HepG2 (cell line): ENCODE data around the gene FANCE. TPM values are rescaled to one million over a fixed set of nuclear protein-coding genes. Genes with fewer than 3 reads are reported as not detected.

ENCODE experiments used
- JUND ChIP-seq: sonication (generic); formaldehyde crosslinking; IDR thresholded peaks from 2 replicates; pipeline ENCODE4 v1.8.0; 2022; ENCODE audit warnings: mild to moderate bottlenecking, missing genetic modification reagents
- MED13 ChIP-seq: sonication (generic); formaldehyde crosslinking; IDR thresholded peaks from 2 replicates; pipeline ENCODE4 v1.5.0; 2020; ENCODE audit warnings: missing genetic modification reagents
- NFRKB ChIP-seq: fragments of 450-650 bp; IDR thresholded peaks from 2 replicates; pipeline ENCODE4 v1.6.1; 2017
- RAD51 ChIP-seq: fragments of 450-650 bp; IDR thresholded peaks from 2 replicates; pipeline ENCODE4 v1.6.1; 2016; ENCODE audit warnings: borderline replicate concordance
- ZNF296 ChIP-seq: sonication (generic); formaldehyde crosslinking; conservative IDR thresholded peaks from 2 replicates; pipeline ENCODE4 v1.5.0; 2020; ENCODE audit warnings: mild to moderate bottlenecking, missing genetic modification reagents
- ZNF570 ChIP-seq: sonication (generic); formaldehyde crosslinking; IDR thresholded peaks from 2 replicates; pipeline ENCODE4 v1.4.0; 2020; ENCODE audit warnings: mild to moderate bottlenecking, missing genetic modification reagents, borderline replicate concordance
- ZSCAN30 ChIP-seq: sonication (generic); formaldehyde crosslinking; IDR thresholded peaks from 2 replicates; pipeline ENCODE4 v1.5.0; 2020; ENCODE audit warnings: mild to moderate bottlenecking, missing genetic modification reagents
- polyA plus RNA-seq, 8 experiments: library from polyadenylated mRNA; depleted of rRNA in 3 of 8; stranded (reverse) in 7 of 8; unstranded in 1 of 8; fragments of >200 nt; fragmentation: Illumina TruSeq in 4 of 8; extraction: Trizol in 4 of 8; gene quantifications; 2 replicates each; pipeline versions ENCODE4 v1.2.1 to v1.2.3, GENCODE V29; 2011 to 2016; ENCODE audit warnings: low read depth in 4 of 8, missing spikeins in 1 of 8, mixed read lengths in 1 of 8; ENCODE audit not compliant: insufficient read depth in 1 of 8
- total RNA-seq, 5 experiments: library from RNA; depleted of rRNA; stranded (reverse); fragments of >200 nt; fragmentation: Illumina TruSeq; extraction: Trizol; gene quantifications; 2 replicates each; pipeline ENCODE4 v1.2.3, GENCODE V29; 2016; ENCODE audit warnings: low read depth in 1 of 5
- TF ChIP-seq, protein P1 (sequence below): sonication (generic); formaldehyde crosslinking; IDR thresholded peaks from 2 replicates; pipeline ENCODE4 v1.5.0; 2020; ENCODE audit warnings: mild to moderate bottlenecking, missing genetic modification reagents, borderline replicate concordance
- TF ChIP-seq, protein P2 (sequence below), 2 experiments: IDR thresholded peaks; 2 replicates each; pipeline ENCODE4 v1.6.1; 2011 to 2012; ENCODE audit warnings: low read length in 2 of 2, borderline replicate concordance in 1 of 2, low read depth in 1 of 2, mild to moderate bottlenecking in 1 of 2, moderate library complexity in 1 of 2
- TF ChIP-seq, protein P3 (sequence below): sonication (generic); formaldehyde crosslinking; conservative IDR thresholded peaks from 2 replicates; pipeline ENCODE4 v1.4.0; 2020; ENCODE audit warnings: missing genetic modification reagents
- TF ChIP-seq, protein P4 (sequence below): sonication (generic); formaldehyde crosslinking; IDR thresholded peaks from 2 replicates; pipeline ENCODE4 v1.5.1; 2020; ENCODE audit warnings: missing genetic modification reagents, mild to moderate bottlenecking, borderline replicate concordance

Gene FANCE
- total and polyA plus RNA-seq, 2 of the 13 experiments (the other 11 are each of a cell fraction or from before 2014, with no cell fraction given) = 7.1 to 11.2 TPM

DNA sequence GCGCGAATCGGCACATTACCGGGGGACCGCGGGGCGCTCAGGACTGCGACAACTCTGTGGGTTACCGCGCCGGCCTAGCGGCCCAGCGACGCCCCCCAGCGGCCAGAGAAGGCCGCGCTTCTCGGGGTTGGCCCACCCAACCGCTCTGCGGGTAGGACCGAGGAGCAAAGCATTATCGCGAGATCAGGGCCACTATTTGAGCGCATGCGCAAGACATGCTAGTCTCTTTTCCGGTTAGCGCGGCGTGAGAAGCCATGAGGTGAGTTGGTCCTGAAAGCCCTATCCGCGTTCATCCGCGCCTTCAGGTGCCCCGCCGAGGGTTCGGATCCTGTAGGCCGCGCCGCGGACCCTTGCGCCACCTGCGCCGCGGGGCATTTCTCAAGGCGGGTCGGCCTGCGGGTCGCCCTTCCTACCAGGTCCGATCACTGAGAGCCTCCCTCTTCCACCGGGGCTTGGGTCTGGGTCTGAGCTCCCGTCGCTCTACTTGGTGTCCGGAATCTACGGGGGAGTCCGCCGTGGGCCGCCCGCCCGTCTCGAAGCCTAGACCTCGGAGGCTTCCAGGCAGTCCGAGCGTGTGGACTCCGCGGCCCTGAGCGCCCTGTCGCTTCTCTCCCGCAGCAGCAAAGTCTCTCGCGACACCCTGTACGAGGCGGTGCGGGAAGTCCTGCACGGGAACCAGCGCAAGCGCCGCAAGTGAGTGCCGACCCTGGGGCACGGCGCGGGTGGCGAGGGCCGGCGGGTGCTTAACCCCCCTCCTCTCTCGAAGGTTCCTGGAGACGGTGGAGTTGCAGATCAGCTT, 16.2 kb downstream of the FANCE start, which contains the start of gene RPL10A (continued):
- TF ChIP-seq, protein P1, sequence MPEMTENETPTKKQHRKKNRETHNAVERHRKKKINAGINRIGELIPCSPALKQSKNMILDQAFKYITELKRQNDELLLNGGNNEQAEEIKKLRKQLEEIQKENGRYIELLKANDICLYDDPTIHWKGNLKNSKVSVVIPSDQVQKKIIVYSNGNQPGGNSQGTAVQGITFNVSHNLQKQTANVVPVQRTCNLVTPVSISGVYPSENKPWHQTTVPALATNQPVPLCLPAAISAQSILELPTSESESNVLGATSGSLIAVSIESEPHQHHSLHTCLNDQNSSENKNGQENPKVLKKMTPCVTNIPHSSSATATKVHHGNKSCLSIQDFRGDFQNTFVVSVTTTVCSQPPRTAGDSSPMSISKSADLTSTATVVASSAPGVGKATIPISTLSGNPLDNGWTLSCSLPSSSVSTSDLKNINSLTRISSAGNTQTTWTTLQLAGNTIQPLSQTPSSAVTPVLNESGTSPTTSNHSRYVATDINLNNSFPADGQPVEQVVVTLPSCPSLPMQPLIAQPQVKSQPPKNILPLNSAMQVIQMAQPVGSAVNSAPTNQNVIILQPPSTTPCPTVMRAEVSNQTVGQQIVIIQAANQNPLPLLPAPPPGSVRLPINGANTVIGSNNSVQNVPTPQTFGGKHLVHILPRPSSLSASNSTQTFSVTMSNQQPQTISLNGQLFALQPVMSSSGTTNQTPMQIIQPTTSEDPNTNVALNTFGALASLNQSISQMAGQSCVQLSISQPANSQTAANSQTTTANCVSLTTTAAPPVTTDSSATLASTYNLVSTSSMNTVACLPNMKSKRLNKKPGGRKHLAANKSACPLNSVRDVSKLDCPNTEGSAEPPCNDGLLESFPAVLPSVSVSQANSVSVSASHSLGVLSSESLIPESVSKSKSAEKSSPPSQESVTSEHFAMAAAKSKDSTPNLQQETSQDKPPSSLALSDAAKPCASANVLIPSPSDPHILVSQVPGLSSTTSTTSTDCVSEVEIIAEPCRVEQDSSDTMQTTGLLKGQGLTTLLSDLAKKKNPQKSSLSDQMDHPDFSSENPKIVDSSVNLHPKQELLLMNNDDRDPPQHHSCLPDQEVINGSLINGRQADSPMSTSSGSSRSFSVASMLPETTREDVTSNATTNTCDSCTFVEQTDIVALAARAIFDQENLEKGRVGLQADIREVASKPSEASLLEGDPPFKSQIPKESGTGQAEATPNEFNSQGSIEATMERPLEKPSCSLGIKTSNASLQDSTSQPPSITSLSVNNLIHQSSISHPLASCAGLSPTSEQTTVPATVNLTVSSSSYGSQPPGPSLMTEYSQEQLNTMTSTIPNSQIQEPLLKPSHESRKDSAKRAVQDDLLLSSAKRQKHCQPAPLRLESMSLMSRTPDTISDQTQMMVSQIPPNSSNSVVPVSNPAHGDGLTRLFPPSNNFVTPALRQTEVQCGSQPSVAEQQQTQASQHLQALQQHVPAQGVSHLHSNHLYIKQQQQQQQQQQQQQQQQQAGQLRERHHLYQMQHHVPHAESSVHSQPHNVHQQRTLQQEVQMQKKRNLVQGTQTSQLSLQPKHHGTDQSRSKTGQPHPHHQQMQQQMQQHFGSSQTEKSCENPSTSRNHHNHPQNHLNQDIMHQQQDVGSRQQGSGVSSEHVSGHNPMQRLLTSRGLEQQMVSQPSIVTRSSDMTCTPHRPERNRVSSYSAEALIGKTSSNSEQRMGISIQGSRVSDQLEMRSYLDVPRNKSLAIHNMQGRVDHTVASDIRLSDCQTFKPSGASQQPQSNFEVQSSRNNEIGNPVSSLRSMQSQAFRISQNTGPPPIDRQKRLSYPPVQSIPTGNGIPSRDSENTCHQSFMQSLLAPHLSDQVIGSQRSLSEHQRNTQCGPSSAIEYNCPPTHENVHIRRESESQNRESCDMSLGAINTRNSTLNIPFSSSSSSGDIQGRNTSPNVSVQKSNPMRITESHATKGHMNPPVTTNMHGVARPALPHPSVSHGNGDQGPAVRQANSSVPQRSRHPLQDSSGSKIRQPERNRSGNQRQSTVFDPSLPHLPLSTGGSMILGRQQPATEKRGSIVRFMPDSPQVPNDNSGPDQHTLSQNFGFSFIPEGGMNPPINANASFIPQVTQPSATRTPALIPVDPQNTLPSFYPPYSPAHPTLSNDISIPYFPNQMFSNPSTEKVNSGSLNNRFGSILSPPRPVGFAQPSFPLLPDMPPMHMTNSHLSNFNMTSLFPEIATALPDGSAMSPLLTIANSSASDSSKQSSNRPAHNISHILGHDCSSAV (CRISPR knock-in tag) = peak; percentile 100
- peak; percentile 79; the same call in 1 of the 2 replicates for TF ChIP-seq MED13 (CRISPR knock-in tag)
- no peak for TF ChIP-seq RAD51
- peak; percentile 73; the same call in 1 of the 2 replicates for TF ChIP-seq ZNF570
- TF ChIP-seq, protein P2, sequence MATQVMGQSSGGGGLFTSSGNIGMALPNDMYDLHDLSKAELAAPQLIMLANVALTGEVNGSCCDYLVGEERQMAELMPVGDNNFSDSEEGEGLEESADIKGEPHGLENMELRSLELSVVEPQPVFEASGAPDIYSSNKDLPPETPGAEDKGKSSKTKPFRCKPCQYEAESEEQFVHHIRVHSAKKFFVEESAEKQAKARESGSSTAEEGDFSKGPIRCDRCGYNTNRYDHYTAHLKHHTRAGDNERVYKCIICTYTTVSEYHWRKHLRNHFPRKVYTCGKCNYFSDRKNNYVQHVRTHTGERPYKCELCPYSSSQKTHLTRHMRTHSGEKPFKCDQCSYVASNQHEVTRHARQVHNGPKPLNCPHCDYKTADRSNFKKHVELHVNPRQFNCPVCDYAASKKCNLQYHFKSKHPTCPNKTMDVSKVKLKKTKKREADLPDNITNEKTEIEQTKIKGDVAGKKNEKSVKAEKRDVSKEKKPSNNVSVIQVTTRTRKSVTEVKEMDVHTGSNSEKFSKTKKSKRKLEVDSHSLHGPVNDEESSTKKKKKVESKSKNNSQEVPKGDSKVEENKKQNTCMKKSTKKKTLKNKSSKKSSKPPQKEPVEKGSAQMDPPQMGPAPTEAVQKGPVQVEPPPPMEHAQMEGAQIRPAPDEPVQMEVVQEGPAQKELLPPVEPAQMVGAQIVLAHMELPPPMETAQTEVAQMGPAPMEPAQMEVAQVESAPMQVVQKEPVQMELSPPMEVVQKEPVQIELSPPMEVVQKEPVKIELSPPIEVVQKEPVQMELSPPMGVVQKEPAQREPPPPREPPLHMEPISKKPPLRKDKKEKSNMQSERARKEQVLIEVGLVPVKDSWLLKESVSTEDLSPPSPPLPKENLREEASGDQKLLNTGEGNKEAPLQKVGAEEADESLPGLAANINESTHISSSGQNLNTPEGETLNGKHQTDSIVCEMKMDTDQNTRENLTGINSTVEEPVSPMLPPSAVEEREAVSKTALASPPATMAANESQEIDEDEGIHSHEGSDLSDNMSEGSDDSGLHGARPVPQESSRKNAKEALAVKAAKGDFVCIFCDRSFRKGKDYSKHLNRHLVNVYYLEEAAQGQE (IDR thresholded peaks at IDR 0.05; ENCODE audit: borderline replicate concordance in 1 of 2, low read depth in 1 of 2, low read length in 2 of 2) = peak in 1 of 2 experiments; percentile 83; a peak in 1 of 4 replicates
- no peak for TF ChIP-seq NFRKB
- TF ChIP-seq, protein P3, sequence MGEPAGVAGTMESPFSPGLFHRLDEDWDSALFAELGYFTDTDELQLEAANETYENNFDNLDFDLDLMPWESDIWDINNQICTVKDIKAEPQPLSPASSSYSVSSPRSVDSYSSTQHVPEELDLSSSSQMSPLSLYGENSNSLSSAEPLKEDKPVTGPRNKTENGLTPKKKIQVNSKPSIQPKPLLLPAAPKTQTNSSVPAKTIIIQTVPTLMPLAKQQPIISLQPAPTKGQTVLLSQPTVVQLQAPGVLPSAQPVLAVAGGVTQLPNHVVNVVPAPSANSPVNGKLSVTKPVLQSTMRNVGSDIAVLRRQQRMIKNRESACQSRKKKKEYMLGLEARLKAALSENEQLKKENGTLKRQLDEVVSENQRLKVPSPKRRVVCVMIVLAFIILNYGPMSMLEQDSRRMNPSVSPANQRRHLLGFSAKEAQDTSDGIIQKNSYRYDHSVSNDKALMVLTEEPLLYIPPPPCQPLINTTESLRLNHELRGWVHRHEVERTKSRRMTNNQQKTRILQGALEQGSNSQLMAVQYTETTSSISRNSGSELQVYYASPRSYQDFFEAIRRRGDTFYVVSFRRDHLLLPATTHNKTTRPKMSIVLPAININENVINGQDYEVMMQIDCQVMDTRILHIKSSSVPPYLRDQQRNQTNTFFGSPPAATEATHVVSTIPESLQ (CRISPR knock-in tag) = peak; percentile 32; the same call in 1 of the 2 replicates
- 0 out of 2 replicates have a peak, but pooled peaks have one; percentile 22 for TF ChIP-seq ZNF296 (CRISPR knock-in tag)
- TF ChIP-seq ZSCAN30 = peak; percentile 55; the same call in 1 of the 2 replicates
- TF ChIP-seq, protein P4, sequence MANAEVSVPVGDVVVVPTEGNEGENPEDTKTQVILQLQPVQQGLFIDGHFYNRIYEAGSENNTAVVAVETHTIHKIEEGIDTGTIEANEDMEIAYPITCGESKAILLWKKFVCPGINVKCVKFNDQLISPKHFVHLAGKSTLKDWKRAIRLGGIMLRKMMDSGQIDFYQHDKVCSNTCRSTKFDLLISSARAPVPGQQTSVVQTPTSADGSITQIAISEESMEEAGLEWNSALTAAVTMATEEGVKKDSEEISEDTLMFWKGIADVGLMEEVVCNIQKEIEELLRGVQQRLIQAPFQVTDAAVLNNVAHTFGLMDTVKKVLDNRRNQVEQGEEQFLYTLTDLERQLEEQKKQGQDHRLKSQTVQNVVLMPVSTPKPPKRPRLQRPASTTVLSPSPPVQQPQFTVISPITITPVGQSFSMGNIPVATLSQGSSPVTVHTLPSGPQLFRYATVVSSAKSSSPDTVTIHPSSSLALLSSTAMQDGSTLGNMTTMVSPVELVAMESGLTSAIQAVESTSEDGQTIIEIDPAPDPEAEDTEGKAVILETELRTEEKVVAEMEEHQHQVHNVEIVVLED (CRISPR knock-in tag) = peak; percentile 85
- TF ChIP-seq JUND (CRISPR knock-in tag) = peak; percentile 81
